ENCODE data around the gene S1PR5.

DNA sequence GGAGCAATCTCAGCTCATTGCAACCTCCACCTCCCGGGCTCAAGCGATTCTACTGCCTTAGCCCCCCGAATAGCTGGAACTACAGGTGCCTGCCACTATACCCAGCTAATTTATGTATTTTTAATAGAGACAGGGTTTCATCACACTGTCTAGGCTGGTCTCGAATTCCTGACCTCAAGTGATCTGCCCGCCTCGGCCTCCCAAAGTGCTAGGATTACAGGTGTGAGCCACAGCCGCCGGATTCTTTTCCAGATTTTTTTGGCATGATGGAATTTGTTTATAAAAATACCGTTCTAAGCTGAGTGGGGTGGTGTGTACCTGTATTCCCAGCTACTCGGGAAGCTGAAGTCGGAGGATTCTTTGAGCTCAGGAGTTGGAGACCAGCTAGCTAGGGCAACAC is 20.4 kb upstream of the S1PR5 start:
- no peak for TF ChIP-seq CTCF (IDR thresholded peaks at IDR 0.05; ENCODE audit: insufficient read depth, low read length, poor library complexity, severe bottlenecking)
- TF ChIP-seq EZH2phosphoT487 (conservative IDR thresholded peaks at IDR 0.05; ENCODE audit: low read length): no peak

All from SU-DHL-6 (cell line).